ENCODE data around the gene ZNF287. TPM values are rescaled to one million over a fixed set of nuclear protein-coding genes. Genes with fewer than 3 reads are reported as not detected.

Gene ZNF287
- total RNA-seq: 10 to 100 TPM; 17.2 to 18.7 TPM
- 10 to 100 TPM in 1 of 2 donors, 1 to 10 TPM in 1; 7.3 to 11.4 TPM for polyA plus RNA-seq (ENCODE audit: insufficient read length in 2 of 2)
- long read RNA-seq, donor 1, transcript ZNF287-202 (6 exons, 3,208 nt): major isoform, 5 of 5 reads
- long read RNA-seq, donor 1, partial matches to known transcripts: 0 of 5 reads
- long read RNA-seq, donor 1, other reads (novel, unspliced or antisense): 0 of 5 reads
- long read RNA-seq, donor 2, partial matches to known transcripts: 0 of 3 reads
- long read RNA-seq, donor 2, other reads (novel, unspliced or antisense): 0 of 3 reads
- long read RNA-seq, donor 3, partial matches to known transcripts: 0 of 4 reads
- long read RNA-seq, donor 3, other reads (novel, unspliced or antisense): 0 of 4 reads
- long read RNA-seq, donor 4, partial matches to known transcripts: 0 of 3 reads
- long read RNA-seq, donor 4, other reads (novel, unspliced or antisense): 0 of 3 reads

DNA sequence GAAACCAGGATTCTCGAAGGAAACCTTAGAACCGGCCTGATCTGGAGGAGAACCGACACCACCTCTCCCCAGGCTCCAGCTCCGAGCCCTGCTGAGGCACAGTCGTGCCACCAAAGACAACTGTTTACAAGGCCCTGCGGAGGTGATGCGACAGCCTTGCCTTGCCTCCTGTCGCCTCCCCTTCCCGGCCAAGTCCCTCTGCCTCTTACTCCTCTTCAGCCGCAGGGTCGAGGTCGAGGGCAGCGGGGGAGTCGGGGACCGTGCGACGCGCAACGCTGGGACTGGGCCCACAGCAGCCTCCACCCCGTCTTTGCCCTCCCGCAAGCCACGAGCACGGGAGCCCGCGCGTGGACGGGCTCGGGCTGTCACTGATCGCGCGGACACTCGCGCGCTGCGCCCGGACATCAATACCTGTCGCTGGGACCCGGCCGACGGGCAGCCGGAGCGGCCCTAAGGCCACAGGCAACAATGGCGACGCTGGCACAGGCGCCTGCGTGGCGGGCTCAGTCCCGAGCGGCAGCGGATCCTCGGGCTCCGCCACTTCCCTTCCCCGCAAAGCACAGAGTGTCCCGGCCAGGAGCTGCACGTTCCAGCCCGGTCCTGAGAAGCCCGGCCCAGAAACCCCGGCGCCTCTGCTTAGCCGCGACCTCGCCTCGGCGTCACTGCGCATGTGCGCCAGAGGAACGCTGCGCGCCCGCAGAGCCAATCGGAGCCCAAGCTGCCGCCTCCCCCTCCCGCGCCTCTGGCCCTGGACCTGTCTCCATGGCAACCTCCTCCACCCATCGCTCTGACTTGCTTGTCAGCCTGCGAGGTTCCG lies at the start of gene ZNF287:
ZNF287 (minus strand) TSS at position 664 of the 817 bp plus-strand sequence. CDS start 1,473 bp downstream, outside the sequence.
- Histone ChIP-seq H3K9me3 (ENCODE audit: control insufficient read depth, insufficient read depth, low read length) (no peaks in the 10 kb centered on the region), H3K4me1 (ENCODE audit: control insufficient read depth, insufficient read depth, low read length) (peaks cover 6% of the 10 kb centered on the region), H3K4me3 (ENCODE audit: low read depth, low read length) (peak within 1 kb of the TSS; percentile 68), H3K27ac (ENCODE audit: low read depth, low read length) (peak within 1 kb of the TSS; percentile 77), H3K36me3 (ENCODE audit: control insufficient read depth, insufficient read depth, low read length) (peaks cover 14% of the 10 kb centered on the region), H3K27me3 (ENCODE audit: control insufficient read depth, insufficient read depth, low read length) (no peaks in the 10 kb centered on the region)
- under 1% methylated on average over 76 of the region's 77 CpGs for WGBS (ENCODE audit: insufficient coverage)
- peak; percentile 88 to 99 (median 92) for DNase-seq (ENCODE audit: low read depth in 4 of 6, low spot score in 6 of 6)

DNA sequence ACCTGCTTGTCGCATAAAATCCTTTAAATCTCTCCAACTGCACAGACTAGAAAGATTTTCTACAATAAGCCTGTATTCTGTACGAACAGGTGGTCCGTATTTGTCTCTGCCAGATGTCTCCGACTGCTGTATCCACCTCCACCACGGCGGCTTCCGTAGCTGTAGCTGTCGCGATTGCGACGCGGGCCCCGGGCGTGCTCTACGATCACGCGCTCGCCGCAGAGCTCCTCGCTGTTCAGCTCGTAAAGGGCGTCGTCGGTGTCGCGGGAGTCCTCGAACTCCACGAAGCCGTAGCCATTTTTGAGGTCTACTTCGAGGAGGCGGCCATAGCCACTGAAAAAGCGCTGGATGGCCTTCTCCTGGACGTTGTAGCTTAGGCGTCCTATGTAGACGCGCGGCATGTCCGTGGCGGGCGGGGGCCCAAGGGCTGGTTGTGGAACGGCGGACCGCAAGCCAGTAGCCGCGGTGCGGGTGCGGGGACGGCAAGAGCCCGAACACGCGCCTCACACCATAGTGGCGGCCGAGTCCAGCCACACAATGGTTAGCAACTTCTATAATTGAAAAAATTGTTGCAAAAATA lies 48.6 kb upstream of the ZNF287 start:
- no peaks in the 10 kb centered on the region for H3K27me3 ChIP-seq (ENCODE audit: control insufficient read depth, insufficient read depth, low read length)
- no peaks in the 10 kb centered on the region for H3K36me3 ChIP-seq (ENCODE audit: control insufficient read depth, insufficient read depth, low read length)
- DNase-seq (ENCODE audit: low read depth in 4 of 6, low spot score in 6 of 6): no peak
- H3K4me3 ChIP-seq (ENCODE audit: low read depth, low read length): no peak overlapping the region
- 87% methylated on average over 51 of the region's 53 CpGs for WGBS (ENCODE audit: insufficient coverage)
- H3K4me1 ChIP-seq (ENCODE audit: control insufficient read depth, insufficient read depth, low read length): no peaks in the 10 kb centered on the region
- H3K27ac ChIP-seq (ENCODE audit: low read depth, low read length): no peak overlapping the region
- peaks cover 12% of the 10 kb centered on the region for H3K9me3 ChIP-seq (ENCODE audit: control insufficient read depth, insufficient read depth, low read length)

DNA sequence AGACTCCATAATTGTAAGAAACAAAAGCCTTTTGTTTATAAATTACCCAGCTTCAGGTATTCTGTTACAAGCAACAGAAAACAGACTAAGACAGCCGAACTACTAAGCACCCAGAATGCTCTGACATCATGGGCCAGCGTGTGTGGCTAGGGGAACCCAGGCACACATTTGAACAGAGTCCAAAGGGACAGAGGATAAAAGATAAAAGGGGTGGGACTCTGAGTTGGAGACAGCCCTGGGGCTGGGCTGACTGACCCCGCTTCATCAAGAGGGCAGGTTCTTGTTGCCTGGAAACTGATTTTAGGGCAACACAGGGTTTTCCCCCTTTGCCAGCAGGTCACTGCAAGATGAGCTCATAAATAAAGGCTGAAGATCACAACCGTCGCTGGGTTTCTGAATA lies 30.5 kb upstream of the ZNF287 start:
- no peak overlapping the region for H3K4me3 ChIP-seq (ENCODE audit: low read depth, low read length)
- WGBS (ENCODE audit: insufficient coverage): 63% methylated on average over 2 of the region's 5 CpGs
- H3K36me3 ChIP-seq (ENCODE audit: control insufficient read depth, insufficient read depth, low read length): no peaks in the 10 kb centered on the region
- no peak for DNase-seq (ENCODE audit: low read depth in 4 of 6, low spot score in 6 of 6)
- H3K27ac ChIP-seq (ENCODE audit: low read depth, low read length): no peak overlapping the region
- no peaks in the 10 kb centered on the region for H3K9me3 ChIP-seq (ENCODE audit: control insufficient read depth, insufficient read depth, low read length)
- no peaks in the 10 kb centered on the region for H3K4me1 ChIP-seq (ENCODE audit: control insufficient read depth, insufficient read depth, low read length)
- H3K27me3 ChIP-seq (ENCODE audit: control insufficient read depth, insufficient read depth, low read length): no peaks in the 10 kb centered on the region

DNA sequence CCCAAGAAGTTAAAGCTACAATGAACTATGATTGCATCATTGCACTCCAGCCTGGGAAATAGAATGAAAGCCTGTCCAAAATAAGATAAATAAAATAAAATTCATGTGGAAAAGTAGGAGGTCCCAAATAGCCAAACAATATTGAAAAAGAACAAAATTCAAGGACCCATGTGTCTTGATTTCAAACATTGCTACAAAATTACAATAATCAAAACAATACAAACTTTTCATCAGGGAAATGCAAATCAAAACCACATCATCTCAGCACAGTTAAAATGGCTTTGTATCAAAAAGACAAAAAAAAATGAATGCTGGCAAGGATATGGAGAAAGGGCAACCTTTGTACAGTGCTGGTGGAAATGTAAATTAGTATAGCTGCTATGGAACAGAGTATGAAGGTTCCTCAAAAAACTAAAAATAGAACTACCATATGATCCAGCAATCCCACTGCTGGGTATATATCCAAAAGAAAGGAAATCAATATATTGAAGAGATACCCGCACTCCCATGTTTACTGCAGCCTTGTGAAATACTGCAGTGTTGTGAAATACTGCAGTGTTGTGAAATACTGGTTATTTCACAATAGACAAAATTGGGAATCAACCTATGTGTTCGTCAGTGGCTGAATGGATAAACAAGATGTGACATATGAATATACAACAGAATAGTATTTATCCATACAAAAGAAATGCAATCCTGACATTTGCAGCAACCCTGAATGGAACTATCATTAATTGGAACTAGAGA lies 24.5 kb upstream of the ZNF287 start:
- Histone ChIP-seq H3K27me3 (ENCODE audit: control insufficient read depth, insufficient read depth, low read length) (no peaks in the 10 kb centered on the region), H3K4me1 (ENCODE audit: control insufficient read depth, insufficient read depth, low read length) (peaks cover 10% of the 10 kb centered on the region), H3K36me3 (ENCODE audit: control insufficient read depth, insufficient read depth, low read length) (no peaks in the 10 kb centered on the region), H3K9me3 (ENCODE audit: control insufficient read depth, insufficient read depth, low read length) (no peaks in the 10 kb centered on the region), H3K27ac (ENCODE audit: low read depth, low read length) (no peak overlapping the region), H3K4me3 (ENCODE audit: low read depth, low read length) (no peak overlapping the region)
- no CpG with 5 or more reads among the region's 2 CpGs for WGBS (ENCODE audit: insufficient coverage)
- DNase-seq (ENCODE audit: low read depth in 4 of 6, low spot score in 6 of 6): no peak

DNA sequence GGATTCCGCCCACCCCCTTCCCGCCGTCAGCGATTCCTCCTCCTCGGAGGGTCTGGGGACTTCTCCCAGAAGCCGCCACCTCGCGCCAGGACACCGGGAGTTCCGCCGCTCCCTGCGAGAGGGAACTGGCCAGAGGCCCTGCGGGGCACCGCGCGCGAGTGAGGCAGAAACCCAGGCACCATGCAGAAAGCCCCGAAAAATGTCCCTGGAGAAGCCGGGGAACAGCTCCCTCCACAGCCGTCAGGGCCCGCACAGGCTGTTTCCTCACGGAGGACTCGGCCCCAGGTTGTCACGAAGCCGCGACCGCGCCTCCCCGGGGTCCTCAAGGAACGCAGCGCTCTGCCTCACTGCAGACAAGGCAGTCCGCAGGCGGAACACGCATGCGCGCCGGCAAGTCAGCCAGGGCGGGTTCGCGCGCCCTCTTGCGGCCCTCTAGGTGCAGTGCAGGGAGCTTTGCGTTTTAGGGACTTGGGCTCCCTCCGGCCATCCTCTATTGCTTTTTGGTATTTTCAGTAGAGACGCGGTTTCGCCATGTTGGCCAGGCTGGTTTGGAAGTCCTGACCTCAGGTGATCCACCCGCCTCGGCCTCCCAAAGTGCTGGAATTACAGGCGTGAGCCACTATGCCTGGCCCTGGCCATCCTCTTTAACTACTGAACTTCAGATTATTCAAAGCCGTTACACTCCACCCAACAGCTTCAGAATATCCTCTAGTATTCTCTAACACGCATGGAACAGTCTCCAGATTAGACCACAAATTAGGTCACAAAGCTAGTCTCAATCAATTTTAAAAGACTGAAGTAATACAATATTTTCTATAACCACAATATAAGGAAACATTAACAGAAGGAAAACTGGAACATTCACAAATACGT lies 20.3 kb upstream of the ZNF287 start:
- no peaks in the 10 kb centered on the region for H3K9me3 ChIP-seq (ENCODE audit: control insufficient read depth, insufficient read depth, low read length)
- peak; percentile 74 to 97 (median 86) for DNase-seq (ENCODE audit: low read depth in 4 of 6, low spot score in 6 of 6)
- peaks cover 15% of the 10 kb centered on the region for H3K4me1 ChIP-seq (ENCODE audit: control insufficient read depth, insufficient read depth, low read length)
- WGBS (ENCODE audit: insufficient coverage): under 1% methylated on average over 50 of the region's 53 CpGs
- H3K4me3 ChIP-seq (ENCODE audit: low read depth, low read length): peak overlapping the region; percentile 82
- H3K36me3 ChIP-seq (ENCODE audit: control insufficient read depth, insufficient read depth, low read length): no peaks in the 10 kb centered on the region
- peaks cover 2% of the 10 kb centered on the region for H3K27me3 ChIP-seq (ENCODE audit: control insufficient read depth, insufficient read depth, low read length)
- H3K27ac ChIP-seq (ENCODE audit: low read depth, low read length): peak overlapping the region; percentile 81

DNA sequence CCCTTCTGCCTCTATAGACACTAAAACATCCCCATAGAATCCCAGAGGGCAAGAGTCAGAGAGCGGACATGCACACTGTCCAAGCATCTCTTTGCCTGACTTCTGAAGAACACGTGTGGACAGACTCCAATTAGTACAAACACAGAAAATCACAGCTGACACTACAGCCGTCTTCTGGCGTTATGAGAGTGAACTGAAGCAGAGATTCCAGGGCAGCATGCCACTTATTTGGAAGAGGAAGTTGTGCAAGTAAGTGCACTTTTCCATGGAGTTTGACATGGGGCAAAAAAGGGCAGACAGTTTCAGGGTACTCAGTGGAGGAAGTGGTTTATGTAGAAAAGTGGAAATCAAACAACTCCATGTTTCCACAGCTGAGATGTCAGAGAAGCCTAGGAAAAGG lies 16.8 kb upstream of the ZNF287 start:
- no peak overlapping the region for H3K4me3 ChIP-seq (ENCODE audit: low read depth, low read length)
- peaks cover 2% of the 10 kb centered on the region for H3K27me3 ChIP-seq (ENCODE audit: control insufficient read depth, insufficient read depth, low read length)
- H3K27ac ChIP-seq (ENCODE audit: low read depth, low read length): no peak overlapping the region
- DNase-seq (ENCODE audit: low read depth in 4 of 6, low spot score in 6 of 6): peak in 1 of 6 donors; percentile 14
- no peaks in the 10 kb centered on the region for H3K9me3 ChIP-seq (ENCODE audit: control insufficient read depth, insufficient read depth, low read length)
- H3K36me3 ChIP-seq (ENCODE audit: control insufficient read depth, insufficient read depth, low read length): no peaks in the 10 kb centered on the region
- H3K4me1 ChIP-seq (ENCODE audit: control insufficient read depth, insufficient read depth, low read length): peaks cover 21% of the 10 kb centered on the region
- 78% methylated on average over 2 of the region's 4 CpGs for WGBS (ENCODE audit: insufficient coverage)

DNA sequence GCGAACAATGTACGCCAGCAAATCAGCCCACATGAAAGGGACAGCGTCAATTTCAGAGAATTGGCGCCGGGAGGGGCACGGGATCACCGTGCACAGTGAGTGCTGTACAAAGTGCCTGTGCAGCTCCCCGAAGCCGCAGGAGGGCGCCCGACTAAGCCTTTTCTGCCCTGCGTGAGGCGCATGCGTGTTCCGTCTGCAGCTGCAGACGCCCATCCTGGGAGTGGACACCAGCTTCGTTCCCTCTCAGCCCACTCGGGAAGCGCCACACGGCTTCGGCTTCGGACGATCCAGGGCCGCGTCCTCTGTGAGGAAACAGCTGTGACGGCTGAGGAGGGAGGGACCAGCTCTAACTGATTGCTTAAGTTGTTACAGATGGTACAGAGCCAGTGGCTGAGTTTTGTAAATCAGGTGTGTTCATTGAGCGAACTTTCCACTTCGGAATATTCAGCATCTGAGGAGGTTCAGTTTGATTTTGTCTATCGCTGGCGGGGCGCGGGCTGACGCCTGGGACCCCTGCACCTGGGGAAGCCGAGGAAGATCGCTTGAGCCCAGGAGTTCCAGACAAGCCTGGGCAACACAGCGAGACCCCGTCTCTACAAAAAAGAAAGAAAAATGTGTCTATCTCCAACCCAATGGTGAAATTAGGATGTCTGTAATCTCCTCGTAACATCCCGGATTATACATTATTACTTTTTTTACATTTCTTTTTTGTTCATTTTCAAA lies 15.4 kb upstream of the ZNF287 start:
- WGBS (ENCODE audit: insufficient coverage): 6% methylated on average over 35 of the region's 39 CpGs
- Histone ChIP-seq H3K9me3 (ENCODE audit: control insufficient read depth, insufficient read depth, low read length) (no peaks in the 10 kb centered on the region), H3K27ac (ENCODE audit: low read depth, low read length) (peak overlapping the region; percentile 45), H3K4me1 (ENCODE audit: control insufficient read depth, insufficient read depth, low read length) (peaks cover 20% of the 10 kb centered on the region), H3K4me3 (ENCODE audit: low read depth, low read length) (peak overlapping the region; percentile 56), H3K27me3 (ENCODE audit: control insufficient read depth, insufficient read depth, low read length) (peaks cover 2% of the 10 kb centered on the region), H3K36me3 (ENCODE audit: control insufficient read depth, insufficient read depth, low read length) (no peaks in the 10 kb centered on the region)
- DNase-seq (ENCODE audit: low read depth in 4 of 6, low spot score in 6 of 6): peak; percentile 81 to 97 (median 88)

DNA sequence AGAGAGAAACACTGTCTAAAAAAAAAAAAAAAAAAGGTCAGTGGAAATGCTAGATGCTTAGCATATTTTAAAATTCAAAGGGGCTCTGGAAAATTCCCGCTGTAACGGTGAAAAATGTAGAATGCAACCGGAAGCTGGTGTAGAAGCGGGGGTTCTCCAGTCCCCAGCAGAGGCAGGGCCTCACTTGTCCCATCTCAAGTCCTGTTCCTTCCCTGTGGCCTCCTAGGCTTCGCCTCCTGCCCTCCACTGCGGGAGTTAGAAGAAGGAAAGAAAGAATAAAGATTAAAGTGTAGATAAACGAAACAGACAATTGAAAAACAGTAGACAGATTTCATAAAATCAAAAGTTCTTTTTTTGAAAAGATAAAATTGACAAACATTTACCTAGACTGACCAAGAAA lies 14.8 kb upstream of the ZNF287 start:
- DNase-seq (ENCODE audit: low read depth in 4 of 6, low spot score in 6 of 6): no peak
- peak overlapping the region; percentile 56 for H3K4me3 ChIP-seq (ENCODE audit: low read depth, low read length)
- no peak overlapping the region for H3K27ac ChIP-seq (ENCODE audit: low read depth, low read length)
- peaks cover 2% of the 10 kb centered on the region for H3K27me3 ChIP-seq (ENCODE audit: control insufficient read depth, insufficient read depth, low read length)
- no peaks in the 10 kb centered on the region for H3K9me3 ChIP-seq (ENCODE audit: control insufficient read depth, insufficient read depth, low read length)
- no peaks in the 10 kb centered on the region for H3K36me3 ChIP-seq (ENCODE audit: control insufficient read depth, insufficient read depth, low read length)
- WGBS (ENCODE audit: insufficient coverage): 51% methylated on average over 4 of the region's 7 CpGs
- H3K4me1 ChIP-seq (ENCODE audit: control insufficient read depth, insufficient read depth, low read length): peaks cover 13% of the 10 kb centered on the region
